Myocyte (in vitro differentiated cells): Measurements from ENCODE around the gene MINK1. TPM values are rescaled to one million over a fixed set of nuclear protein-coding genes. Genes with fewer than 3 reads are reported as not detected.
"Not testable (repeated sequence)": the region's sequence is repeated elsewhere in the genome, so short reads cannot be mapped to it uniquely, and the experiment has no call there.

Experiments
- DNase-seq: peaks from one replicate; pipeline ENCODE4 v3.0.0-alpha.2; 2012; ENCODE audit warnings: low read depth
- total RNA-seq: library from RNA; depleted of rRNA; stranded (reverse); fragments of >200 nt; gene quantifications from 2 replicates; pipeline ENCODE4 v1.2.3, GENCODE V29; 2014

MINK1 gene
- total RNA-seq, 1 donor from 2014 or later = 18.1 TPM

GRCh38 chr17:4810696-4811290, 22.3 kb upstream of the MINK1 start:
- DNase-seq = no peak

- DNase-seq = no peak
These were observed 21.7 kb upstream of the MINK1 start for GRCh38 chr17:4811471-4811870.

GRCh38 chr17:4812690-4813089, 20.4 kb upstream of the MINK1 start:
- DNase-seq = no peak

GRCh38 chr17:4815043-4815675, 18.0 kb upstream of the MINK1 start:
- DNase-seq = no peak

GRCh38 chr17:4816826-4817225, 16.3 kb upstream of the MINK1 start:
- no peak for DNase-seq

- DNase-seq = no peak
These were observed 14.9 kb upstream of the MINK1 start for GRCh38 chr17:4818276-4818675.

- DNase-seq = no peak
These were observed 10.3 kb upstream of the MINK1 start for GRCh38 chr17:4822835-4823234.

GRCh38 chr17:4823373-4824089, 9.6 kb upstream of the MINK1 start:
- no peak for DNase-seq

- DNase-seq = no peak
These were observed 5.7 kb upstream of the MINK1 start for GRCh38 chr17:4827399-4827798.

GRCh38 chr17:4832829-4833177, 337 bp upstream of the MINK1 start:
- DNase-seq = not testable (repeated sequence)

GRCh38 chr17:4833941-4834680, 971 bp downstream of the MINK1 start:
- peak; percentile 34 for DNase-seq

GRCh38 chr17:4834681-4835020, 1.5 kb downstream of the MINK1 start:
- DNase-seq = no peak

GRCh38 chr17:4836221-4836620, 3.1 kb downstream of the MINK1 start:
- DNase-seq = no peak

- no peak for DNase-seq
These were observed 4.5 kb downstream of the MINK1 start for GRCh38 chr17:4837471-4838308.

- DNase-seq = no peak
These were observed 5.2 kb downstream of the MINK1 start for GRCh38 chr17:4838309-4838785.

GRCh38 chr17:4839221-4839620, 6.1 kb downstream of the MINK1 start:
- DNase-seq = no peak

GRCh38 chr17:4839965-4840892, 7.1 kb downstream of the MINK1 start:
- DNase-seq = no peak

- DNase-seq = no peak
These were observed 7.7 kb downstream of the MINK1 start for GRCh38 chr17:4840893-4841242.

GRCh38 chr17:4842376-4842775, 9.2 kb downstream of the MINK1 start:
- DNase-seq = no peak
